Activated naive CD8-positive, alpha-beta T cell treated with anti-CD3 and anti-CD28 coated beads for 36 hours (primary cell): ENCODE results near the gene CYBC1. TPM values are rescaled to one million over a fixed set of nuclear protein-coding genes. Genes with fewer than 3 reads are reported as not detected.
A peak's percentile ranks its signal among the peaks of the same experiment; 100 is the strongest.

ENCODE experiments used
- DNase-seq: peaks from one replicate; pipeline ENCODE4 v3.0.0; 2021
- H3K27ac Mint-ChIP-seq: one replicate; pipeline ENCODE4 v1.8.0; 2022; ENCODE audit warnings: mild to moderate bottlenecking, moderate library complexity, mixed read lengths
- H3K27me3 Mint-ChIP-seq: one replicate; pipeline ENCODE4 v1.8.0; 2022; ENCODE audit warnings: mild to moderate bottlenecking, mixed read lengths
- H3K36me3 Mint-ChIP-seq: one replicate; pipeline ENCODE4 v1.8.0; 2021; ENCODE audit warnings: mild to moderate bottlenecking, mixed read lengths
- H3K4me1 Mint-ChIP-seq: one replicate; pipeline ENCODE4 v1.8.0; 2021; ENCODE audit warnings: mixed read lengths
- H3K4me3 Mint-ChIP-seq: one replicate; pipeline ENCODE4 v1.8.0; 2022; ENCODE audit warnings: mild to moderate bottlenecking, moderate library complexity, mixed read lengths
- H3K9me3 Mint-ChIP-seq: one replicate; pipeline ENCODE4 v1.8.0; 2022; ENCODE audit warnings: mixed read lengths
- total RNA-seq, 2 experiments: library from RNA; stranded (reverse); gene quantifications; one replicate each; pipeline ENCODE4 v1.2.3, GENCODE V29; 2021

Gene CYBC1
- total RNA-seq, result 100 to 1,000 TPM; 156 to 163 TPM

DNA sequence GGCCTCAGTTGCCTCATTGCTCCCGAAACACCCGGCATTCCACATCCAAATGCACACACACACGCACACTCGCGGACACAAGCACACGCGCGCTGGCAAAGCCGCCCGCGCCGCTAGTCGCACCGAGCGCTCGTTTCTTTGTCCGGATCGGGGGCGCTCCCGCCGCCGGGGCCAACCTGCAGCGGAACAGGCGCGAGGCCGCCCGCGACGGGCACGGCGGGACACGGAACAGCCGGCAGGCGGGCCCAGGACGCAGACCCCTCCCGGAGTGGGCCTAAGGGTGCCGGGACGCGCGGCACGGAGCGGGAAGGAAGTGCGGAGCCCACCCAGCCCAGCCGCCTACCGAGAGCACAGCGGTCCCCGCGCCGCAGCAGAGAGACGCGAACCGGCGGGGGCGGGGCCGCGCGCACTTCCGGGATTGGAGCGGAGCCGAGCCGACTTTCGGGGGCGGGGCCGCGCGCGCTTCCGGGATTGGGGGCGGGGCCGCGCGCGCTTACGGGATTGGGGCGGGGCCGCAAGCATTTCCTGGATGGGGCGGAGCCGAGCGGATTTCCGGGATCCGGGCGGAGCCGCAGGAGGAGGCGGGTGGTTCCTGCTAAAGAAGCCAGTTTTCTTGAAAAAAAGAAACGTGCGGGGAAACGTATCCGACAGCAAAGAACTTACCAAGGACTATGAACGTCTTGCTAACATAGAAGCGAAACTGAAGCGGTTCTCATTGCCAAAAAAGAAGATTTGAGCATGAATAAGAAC, at the start of gene CYBC1:
CYBC1 (minus strand) TSS at position 396 of the 750 bp plus-strand sequence. CDS start 1,498 bp downstream, outside the sequence.
- peaks cover 29% of the 10 kb centered on the region for H3K4me1 Mint-ChIP-seq
- H3K27me3 Mint-ChIP-seq, result no peaks in the 10 kb centered on the region
- peaks cover 25% of the 10 kb centered on the region for H3K36me3 Mint-ChIP-seq
- DNase-seq, result peak; percentile 95
- peak within 1 kb of the TSS; percentile 98 for H3K4me3 Mint-ChIP-seq
- H3K27ac Mint-ChIP-seq, result peak within 1 kb of the TSS; percentile 97
- no peaks in the 10 kb centered on the region for H3K9me3 Mint-ChIP-seq

DNA sequence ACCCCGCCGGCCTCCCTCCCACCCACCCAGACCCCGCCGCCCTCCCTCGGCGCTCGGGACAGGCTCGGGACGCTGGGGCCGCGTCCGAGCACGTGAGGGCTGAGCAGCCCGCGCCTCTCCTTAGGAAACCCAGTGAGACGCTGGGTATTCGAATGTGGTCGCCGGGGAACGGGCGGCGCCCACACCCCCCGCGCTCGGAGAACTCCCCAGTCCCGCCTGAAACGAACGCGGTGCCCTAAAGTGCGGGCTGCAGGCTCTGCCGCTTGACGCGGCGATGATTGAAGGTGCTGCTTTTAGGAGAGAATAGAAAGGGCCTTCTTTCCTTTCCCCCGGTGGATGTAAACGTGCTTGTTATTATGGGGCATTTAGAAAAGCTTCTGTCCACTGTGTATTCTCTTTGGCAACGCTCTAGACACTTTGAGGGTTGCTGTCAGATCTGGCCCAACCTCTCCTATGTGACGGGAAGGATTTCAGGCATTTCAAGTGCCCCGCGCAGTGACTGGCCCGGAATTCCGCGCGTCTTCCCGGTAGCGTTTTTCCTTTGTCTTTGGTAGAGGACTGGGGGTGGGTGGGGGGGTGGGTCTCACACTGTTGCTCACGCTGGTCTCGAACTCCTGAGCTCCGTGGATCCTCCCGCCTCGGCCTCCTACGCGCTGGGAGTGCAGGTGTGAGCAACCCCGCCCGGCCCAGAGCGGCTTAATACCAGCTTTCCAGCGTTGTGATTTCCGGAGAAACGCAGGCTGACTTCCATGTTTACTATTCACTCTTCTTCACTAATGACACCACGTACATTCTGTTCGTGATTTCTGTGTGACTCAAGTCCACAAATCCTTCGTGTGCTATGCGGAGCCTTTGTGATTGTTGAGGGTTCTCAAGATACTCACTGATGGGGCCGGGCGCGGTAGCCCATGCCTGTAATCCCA, 47.2 kb upstream of the CYBC1 start:
- Mint-ChIP-seq H3K27me3 (peaks cover 10% of the 10 kb centered on the region), H3K4me1 (peaks cover 23% of the 10 kb centered on the region), H3K27ac (peak overlapping the region; percentile 77), H3K36me3 (no peaks in the 10 kb centered on the region), H3K4me3 (peak overlapping the region; percentile 77), H3K9me3 (no peaks in the 10 kb centered on the region)
- peak; percentile 50 for DNase-seq

DNA sequence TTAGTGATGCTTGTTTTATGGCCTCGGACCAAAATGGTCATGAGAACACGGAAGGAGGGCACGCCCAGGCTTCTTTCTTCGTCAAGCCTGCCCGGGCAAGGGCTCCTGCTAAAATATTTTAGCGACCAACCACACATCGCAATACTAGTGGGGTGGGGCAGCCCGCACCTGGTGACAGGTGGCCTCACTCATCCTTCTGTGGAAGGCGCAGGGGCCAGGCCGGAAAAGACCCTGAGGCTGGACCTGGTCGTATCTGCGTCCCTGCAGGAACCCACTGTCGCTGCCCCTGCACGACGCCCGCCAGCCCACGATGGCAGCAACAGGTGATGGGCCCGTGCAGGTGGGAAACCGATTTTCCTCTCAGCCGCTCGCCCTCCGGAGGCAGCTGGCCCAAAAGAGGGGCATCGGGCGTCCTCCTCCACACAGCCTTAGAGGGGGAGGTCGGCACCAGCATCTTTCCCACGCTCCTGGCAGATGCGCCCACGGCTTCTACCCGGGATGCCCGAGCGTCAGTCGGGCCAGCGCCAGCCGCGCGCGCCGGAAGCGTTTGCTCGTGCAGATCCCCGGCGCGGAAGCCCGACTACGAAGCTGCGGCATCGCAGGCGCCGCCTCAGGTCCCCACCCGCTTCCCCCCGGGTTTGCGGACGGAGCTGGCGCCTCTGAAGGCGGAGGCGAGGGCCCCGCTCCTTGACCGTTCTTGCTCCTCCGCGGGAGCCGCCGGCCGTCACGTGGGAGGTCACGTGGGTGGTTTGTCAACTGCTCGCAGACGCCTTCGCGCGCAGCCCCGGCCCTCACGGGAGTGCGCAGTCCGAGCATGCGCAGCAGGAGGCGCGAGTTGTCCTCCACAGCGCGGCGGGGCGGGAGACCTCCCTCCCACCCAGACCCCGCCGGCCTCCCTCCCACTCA, 46.2 kb upstream of the CYBC1 start:
- H3K4me1 Mint-ChIP-seq, result peaks cover 23% of the 10 kb centered on the region
- no peak overlapping the region for H3K27ac Mint-ChIP-seq
- DNase-seq, result peak; percentile 92
- H3K27me3 Mint-ChIP-seq, result peaks cover 10% of the 10 kb centered on the region
- no peaks in the 10 kb centered on the region for H3K36me3 Mint-ChIP-seq
- peak overlapping the region; percentile 43 for H3K4me3 Mint-ChIP-seq
- no peaks in the 10 kb centered on the region for H3K9me3 Mint-ChIP-seq

DNA sequence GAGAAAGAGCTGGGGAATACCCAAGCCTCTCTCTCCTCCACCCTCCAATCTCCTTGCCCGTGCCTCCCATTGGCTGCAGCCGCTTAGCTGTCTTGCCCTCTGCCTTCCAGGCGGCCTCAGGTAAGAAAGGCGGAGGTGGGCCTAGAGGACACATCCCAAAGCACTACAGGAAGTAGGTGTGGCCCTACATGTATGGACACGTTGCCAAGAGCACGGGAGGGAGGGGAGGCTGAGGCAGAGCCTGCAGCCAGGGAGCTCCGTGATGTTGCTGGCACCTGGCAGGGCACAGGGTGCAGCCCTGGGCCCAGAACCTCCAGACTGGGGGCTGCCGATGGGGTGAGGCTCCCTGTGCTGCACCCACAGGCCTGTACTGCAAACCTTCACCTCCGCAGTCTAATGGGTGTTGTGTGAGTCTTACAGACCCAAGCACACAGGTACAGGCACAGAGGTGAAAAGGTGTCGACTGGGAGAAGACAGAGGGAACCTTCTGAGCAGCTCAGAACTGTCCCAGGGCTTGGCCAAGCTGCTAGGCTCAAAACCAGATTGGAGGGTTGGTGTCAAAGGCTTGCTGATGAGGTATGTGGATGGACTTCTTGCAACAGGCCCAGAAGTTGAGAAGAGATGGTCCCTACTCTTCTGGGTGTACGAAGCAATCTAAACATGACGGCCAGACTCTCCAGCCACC, 45.4 kb upstream of the CYBC1 start:
- no peak for DNase-seq
- Mint-ChIP-seq H3K27ac (no peak overlapping the region), H3K36me3 (no peaks in the 10 kb centered on the region), H3K4me3 (peak overlapping the region; percentile 43), H3K9me3 (no peaks in the 10 kb centered on the region), H3K27me3 (peaks cover 10% of the 10 kb centered on the region), H3K4me1 (peaks cover 23% of the 10 kb centered on the region)

DNA sequence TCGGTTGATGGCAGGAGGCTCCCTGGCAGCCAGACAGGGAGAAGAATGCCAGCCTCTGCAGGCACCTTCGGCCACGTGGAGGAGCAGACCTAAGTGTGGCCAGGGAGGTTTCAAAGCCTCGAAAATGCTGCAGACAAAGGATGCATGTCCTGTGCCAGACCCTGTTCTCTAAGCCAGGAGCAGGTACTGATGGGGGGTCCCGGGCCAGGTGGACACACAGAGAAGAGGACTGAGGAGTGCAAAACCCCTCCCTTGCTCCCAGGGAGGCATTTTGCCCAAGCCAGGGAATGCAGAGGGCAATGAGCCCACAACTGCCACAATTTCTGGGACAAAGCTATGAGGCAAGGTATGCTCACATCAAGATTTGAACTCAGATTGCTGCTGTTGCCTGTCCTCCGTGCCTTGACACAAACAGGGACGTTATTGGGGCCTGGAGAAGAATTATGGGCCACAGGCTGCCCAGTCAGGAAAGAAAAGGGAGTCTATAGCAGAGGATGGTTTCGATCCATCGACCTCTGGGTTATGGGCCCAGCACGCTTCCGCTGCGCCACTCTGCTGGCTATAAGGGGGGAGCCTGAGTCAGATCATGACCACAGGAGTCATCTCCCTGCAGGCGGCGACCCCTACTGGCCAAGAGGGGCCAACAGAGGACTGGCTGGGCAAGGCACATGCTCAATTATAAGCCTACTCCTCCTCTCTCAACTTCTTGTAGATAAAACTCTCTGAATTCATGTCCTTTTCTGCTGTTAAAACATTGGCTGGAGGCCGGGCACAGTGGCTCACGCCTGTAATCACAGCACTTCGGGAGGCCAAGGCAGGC, 43.9 kb upstream of the CYBC1 start:
- DNase-seq, result peak; percentile 89
- H3K4me1 Mint-ChIP-seq, result peaks cover 23% of the 10 kb centered on the region
- peaks cover 10% of the 10 kb centered on the region for H3K27me3 Mint-ChIP-seq
- H3K36me3 Mint-ChIP-seq, result no peaks in the 10 kb centered on the region
- H3K4me3 Mint-ChIP-seq, result peak overlapping the region; percentile 77
- peak overlapping the region; percentile 91 for H3K27ac Mint-ChIP-seq
- H3K9me3 Mint-ChIP-seq, result no peaks in the 10 kb centered on the region

DNA sequence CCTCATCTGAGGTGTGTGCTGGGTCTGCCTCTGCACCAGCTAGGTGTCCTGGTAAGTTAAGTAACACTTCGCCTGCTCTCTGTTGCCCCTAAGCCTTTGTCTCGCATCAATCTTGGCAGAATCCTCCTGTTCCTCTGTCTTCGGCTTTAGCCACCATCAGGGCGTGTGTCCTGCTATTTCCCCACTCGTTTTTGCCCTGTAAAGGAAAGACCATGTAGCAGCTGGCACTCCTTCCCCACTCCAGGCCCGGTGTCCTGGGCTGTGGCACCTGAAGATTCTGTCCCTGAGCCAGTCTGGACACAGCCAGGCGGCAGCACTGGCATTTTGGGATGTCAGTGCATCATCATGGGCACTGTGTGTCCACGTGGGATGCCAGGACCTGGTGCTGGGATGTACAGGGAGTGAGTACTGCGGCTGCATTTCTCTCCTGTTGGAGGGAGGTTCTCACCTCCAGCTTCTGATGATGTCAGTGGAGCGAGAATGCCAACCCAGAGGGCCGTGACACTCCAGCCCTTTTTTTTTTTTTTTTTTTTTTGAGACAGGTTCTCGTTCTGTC, 42.8 kb upstream of the CYBC1 start:
- Mint-ChIP-seq H3K27me3 (peaks cover 10% of the 10 kb centered on the region), H3K9me3 (no peaks in the 10 kb centered on the region), H3K36me3 (no peaks in the 10 kb centered on the region), H3K27ac (no peak overlapping the region), H3K4me1 (peaks cover 19% of the 10 kb centered on the region), H3K4me3 (no peak overlapping the region)
- no peak for DNase-seq

DNA sequence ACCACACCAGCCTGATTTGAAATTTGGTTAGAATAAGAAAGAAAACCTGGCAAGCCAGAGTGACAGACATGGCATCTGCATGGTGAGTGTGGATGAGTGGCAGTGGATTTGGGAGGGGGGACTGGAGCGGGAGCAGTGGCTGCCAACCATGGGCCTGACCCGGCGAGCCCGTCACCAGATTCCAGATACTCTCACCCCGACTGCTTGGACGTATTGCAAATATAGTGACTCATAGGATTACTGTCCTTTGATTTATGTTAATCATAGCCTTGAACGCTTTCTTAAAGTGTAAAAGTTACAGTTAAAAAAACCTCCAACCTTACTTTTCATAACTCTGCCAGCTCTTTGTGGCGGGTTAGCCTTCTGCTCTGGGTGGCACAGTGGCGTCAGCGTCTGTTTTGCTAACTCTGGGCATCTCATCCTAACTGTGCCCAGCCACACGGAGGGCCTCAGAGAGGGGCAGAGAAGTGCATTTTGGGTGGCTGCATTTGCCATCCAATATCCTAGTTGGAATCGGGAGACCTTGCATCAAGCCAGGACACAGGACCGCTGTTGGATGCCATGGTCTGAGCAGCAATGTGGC, 42.2 kb upstream of the CYBC1 start:
- Mint-ChIP-seq H3K4me3 (no peak overlapping the region), H3K27ac (no peak overlapping the region)

DNA sequence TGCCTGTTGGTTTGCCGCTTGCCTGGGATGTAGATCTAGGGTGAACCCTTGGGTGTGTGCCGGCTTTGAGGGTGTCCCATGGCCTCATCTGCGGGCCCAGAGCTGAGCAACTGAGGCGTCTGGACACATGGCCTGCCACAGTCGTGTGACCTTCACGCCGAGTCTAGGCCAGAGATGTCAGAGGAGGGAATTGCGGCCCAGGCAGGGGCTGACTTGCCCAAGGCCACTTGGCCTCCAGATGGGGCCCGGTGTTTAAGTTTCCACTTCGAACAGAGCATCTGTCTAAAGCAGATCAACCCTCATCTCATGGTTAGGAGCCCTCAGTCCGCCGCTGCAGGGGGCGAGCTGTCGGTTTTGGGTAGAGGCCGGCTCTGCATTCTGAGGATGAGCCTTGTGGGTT, 41.0 kb upstream of the CYBC1 start:
- Mint-ChIP-seq H3K27ac (no peak overlapping the region), H3K9me3 (no peaks in the 10 kb centered on the region), H3K4me1 (peaks cover 13% of the 10 kb centered on the region), H3K27me3 (peaks cover 10% of the 10 kb centered on the region), H3K4me3 (no peak overlapping the region), H3K36me3 (no peaks in the 10 kb centered on the region)
- DNase-seq, result no peak

More for the DNA sequence above, 42.2 kb upstream of the CYBC1 start:
- peaks cover 10% of the 10 kb centered on the region for H3K27me3 Mint-ChIP-seq
- H3K4me1 Mint-ChIP-seq, result peaks cover 15% of the 10 kb centered on the region
- DNase-seq, result no peak
- H3K9me3 Mint-ChIP-seq, result no peaks in the 10 kb centered on the region
- no peaks in the 10 kb centered on the region for H3K36me3 Mint-ChIP-seq

DNA sequence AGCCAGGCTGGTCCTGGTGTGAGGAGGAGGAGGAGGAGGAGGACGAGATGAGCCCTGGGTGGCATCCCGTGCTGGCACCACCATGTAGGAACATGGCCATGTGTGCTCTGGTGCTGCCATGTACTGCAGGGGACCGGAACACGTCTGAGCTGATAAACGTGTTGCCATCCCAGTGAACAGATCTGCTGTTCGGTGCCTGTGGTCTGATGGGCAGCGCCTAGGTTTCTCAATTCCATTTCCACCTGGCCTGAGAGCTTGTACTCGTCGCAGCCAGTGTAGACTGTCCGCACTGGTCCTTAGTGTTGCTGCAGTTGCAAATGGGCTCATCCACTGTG, 40.6 kb upstream of the CYBC1 start:
- no peak for DNase-seq
- Mint-ChIP-seq H3K4me1 (peaks cover 13% of the 10 kb centered on the region), H3K4me3 (no peak overlapping the region), H3K36me3 (peaks cover 2% of the 10 kb centered on the region), H3K9me3 (no peaks in the 10 kb centered on the region), H3K27ac (no peak overlapping the region), H3K27me3 (peaks cover 10% of the 10 kb centered on the region)

DNA sequence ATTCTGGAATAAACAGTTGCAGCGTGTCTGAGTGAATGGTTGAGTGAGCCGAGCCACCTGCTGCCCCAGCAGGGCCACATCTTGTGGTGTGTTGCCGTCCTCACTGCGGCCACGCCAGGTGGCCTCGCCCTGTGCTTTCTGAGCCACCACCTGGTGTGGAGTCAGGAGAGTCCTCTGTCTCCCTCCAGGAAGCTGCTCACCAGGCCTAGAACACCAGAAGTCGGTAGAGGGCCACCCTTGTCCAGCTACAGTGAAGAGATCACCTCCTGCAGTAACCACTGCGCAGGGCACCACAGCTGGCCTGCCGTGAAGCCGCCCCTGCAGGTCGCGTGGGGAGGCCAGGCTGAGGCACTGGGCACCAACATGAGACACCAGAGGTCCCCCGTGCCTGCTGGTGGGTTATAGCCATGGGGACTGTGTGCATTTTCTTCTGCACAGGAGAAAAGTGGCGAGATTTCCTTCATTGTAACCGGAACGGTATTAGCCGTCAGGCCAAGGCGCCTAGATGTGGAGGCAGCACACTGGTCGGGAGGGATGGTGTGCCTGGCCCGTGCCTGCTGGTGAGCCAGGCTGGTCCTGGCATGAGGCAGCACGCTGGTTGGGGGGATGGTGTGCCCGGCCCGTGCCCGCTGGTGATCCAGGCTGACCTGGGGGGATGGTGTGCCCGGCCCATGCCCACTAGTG, 40.1 kb upstream of the CYBC1 start:
- H3K27me3 Mint-ChIP-seq, result peaks cover 10% of the 10 kb centered on the region
- H3K27ac Mint-ChIP-seq, result no peak overlapping the region
- H3K36me3 Mint-ChIP-seq, result peaks cover 2% of the 10 kb centered on the region
- H3K4me3 Mint-ChIP-seq, result no peak overlapping the region
- H3K4me1 Mint-ChIP-seq, result peaks cover 15% of the 10 kb centered on the region
- no peak for DNase-seq
- no peaks in the 10 kb centered on the region for H3K9me3 Mint-ChIP-seq

DNA sequence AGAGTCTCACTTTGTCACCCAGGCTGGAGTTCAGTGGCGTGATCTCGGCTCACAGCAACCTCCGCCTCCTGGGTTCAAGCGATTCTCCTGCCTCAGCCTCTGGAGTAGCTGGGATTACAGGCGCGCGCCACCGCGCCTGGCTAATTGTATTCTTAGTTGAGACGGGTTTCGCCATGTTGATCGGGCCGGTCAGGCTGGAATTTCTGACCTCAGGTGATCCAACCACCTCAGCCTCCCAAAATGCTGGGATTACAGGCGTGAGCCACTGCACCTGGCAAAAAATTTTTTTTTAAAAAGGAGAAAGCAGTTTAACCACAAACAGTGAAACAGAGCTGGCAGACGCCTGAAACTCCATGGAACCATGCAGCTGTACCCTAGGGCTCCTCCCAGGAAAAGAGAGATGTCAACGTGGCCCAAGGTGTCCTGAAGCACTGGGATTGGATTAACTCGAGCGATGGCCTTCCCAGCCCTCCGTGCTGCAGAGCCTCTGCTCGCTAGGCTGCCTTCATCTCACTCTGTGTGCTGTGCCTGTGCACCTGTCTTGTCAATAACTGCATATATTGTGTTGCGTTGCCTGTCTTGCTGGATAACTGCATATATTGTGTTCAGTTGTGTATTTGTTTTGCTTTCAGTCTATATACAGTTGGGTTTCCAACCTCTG, 39.4 kb upstream of the CYBC1 start:
- no peak for DNase-seq
- H3K27ac Mint-ChIP-seq, result no peak overlapping the region
- H3K9me3 Mint-ChIP-seq, result no peaks in the 10 kb centered on the region
- H3K27me3 Mint-ChIP-seq, result peaks cover 10% of the 10 kb centered on the region
- H3K36me3 Mint-ChIP-seq, result peaks cover 2% of the 10 kb centered on the region
- H3K4me1 Mint-ChIP-seq, result peaks cover 15% of the 10 kb centered on the region
- no peak overlapping the region for H3K4me3 Mint-ChIP-seq

DNA sequence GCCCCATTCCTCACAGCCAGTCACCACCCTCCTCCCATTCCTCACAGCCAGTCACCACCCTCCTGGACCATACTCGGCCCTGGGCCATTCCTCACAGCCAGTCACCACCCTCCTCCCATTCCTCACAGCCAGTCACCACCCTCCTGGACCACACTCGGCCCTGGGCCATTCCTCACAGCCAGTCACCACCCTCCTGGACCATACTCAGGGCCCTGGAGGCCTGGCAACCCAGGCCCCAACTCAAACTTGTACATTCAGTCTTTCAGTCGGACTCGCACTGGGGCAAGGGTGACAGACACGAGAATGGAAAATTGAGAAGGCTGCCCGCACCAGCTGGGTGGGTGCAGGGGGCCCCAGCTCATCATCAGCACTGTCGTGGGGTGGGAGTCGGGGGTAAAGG, 38.6 kb upstream of the CYBC1 start:
- H3K4me3 Mint-ChIP-seq, result no peak overlapping the region
- H3K27me3 Mint-ChIP-seq, result peaks cover 1% of the 10 kb centered on the region
- H3K4me1 Mint-ChIP-seq, result peaks cover 7% of the 10 kb centered on the region
- no peak overlapping the region for H3K27ac Mint-ChIP-seq
- H3K36me3 Mint-ChIP-seq, result peaks cover 2% of the 10 kb centered on the region
- H3K9me3 Mint-ChIP-seq, result no peaks in the 10 kb centered on the region
- DNase-seq, result no peak
